Naive thymus-derived CD8-positive, alpha-beta T cell (primary cell): ENCODE data around the gene MMRN2. TPM values are rescaled to one million over a fixed set of nuclear protein-coding genes. Genes with fewer than 3 reads are reported as not detected.
"Not testable (repeated sequence)": the region's sequence is repeated elsewhere in the genome, so short reads cannot be mapped to it uniquely, and the experiment has no call there.

Source experiments
- ATAC-seq, 2 donors: fragments of 150-1000 bp; cut with Tn5 transposase in 1 of 2; sonication (Bioruptor Pico), chemical (Tn5 transposase) in 1 of 2; 1 replicate in 1 of 2; 2 replicates in 1 of 2; pipeline ENCODE4 v1.10.0; 2021; ENCODE audit warnings: mild to moderate bottlenecking in 2 of 2, moderate library complexity in 2 of 2
- POLR2A ChIA-PET: fragments of 350-600 bp; sonication (Branson Sonifier 250); formaldehyde crosslinking; loops from one replicate; lab custom pipeline; 2021; ENCODE audit warnings: antibody characterized with exemption; lab: Charles Lee
- DNase-seq, 10 donors: peaks; one replicate each; pipeline versions ENCODE4 v3.0.0 to v3.0.0-alpha.2; 2020 to 2022
- H3K27ac Mint-ChIP-seq, 10 donors: one replicate each; pipeline ENCODE4 v1.8.0; 2020 to 2022; ENCODE audit warnings: mild to moderate bottlenecking in 10 of 10, mixed read lengths in 10 of 10, moderate library complexity in 4 of 10, inconsistent platforms in 1 of 10
- H3K27me3 Mint-ChIP-seq, 5 donors: one replicate each; pipeline ENCODE4 v1.8.0; 2021 to 2022; ENCODE audit warnings: mixed read lengths in 5 of 5
- H3K36me3 Mint-ChIP-seq, 3 donors: one replicate each; pipeline ENCODE4 v1.8.0; 2020 to 2022; ENCODE audit warnings: mixed read lengths in 3 of 3, mild to moderate bottlenecking in 2 of 3, inconsistent platforms in 1 of 3
- H3K4me1 Mint-ChIP-seq, 4 donors: one replicate each; pipeline ENCODE4 v1.8.0; 2021 to 2022; ENCODE audit warnings: mixed read lengths in 4 of 4
- H3K4me3 Mint-ChIP-seq, 10 donors: one replicate each; pipeline ENCODE4 v1.8.0; 2020 to 2022; ENCODE audit warnings: mild to moderate bottlenecking in 10 of 10, mixed read lengths in 10 of 10, moderate library complexity in 6 of 10, inconsistent platforms in 1 of 10
- H3K9me3 Mint-ChIP-seq, 9 donors: one replicate each; pipeline ENCODE4 v1.8.0; 2020 to 2022; ENCODE audit warnings: mixed read lengths in 9 of 9, mild to moderate bottlenecking in 3 of 9, inconsistent platforms in 1 of 9, moderate library complexity in 1 of 9
- polyA plus RNA-seq, 3 donors: library from polyadenylated mRNA; unstranded; fragments of 300-500 nt; fragmentation: Illumina TruSeq; gene quantifications; one replicate each; pipeline ENCODE4 v1.2.3, GENCODE V29; 2021
- total RNA-seq, 8 experiments: library from RNA in 2 of 8; stranded (reverse) in 2 of 8; gene quantifications; one replicate each; pipeline ENCODE4 v1.2.3 and lab custom pipeline; 2021 to 2026

Gene MMRN2
- total RNA-seq, result 1 to 10 TPM in 1 of 2 experiments, not detected in 1; 1.2 TPM
- polyA plus RNA-seq, result under 1 TPM in 2 of 3 donors, not detected in 1; 0.11 to 0.74 TPM
- 0 to 0.14 (median 0.04) reads per million in 6 experiments for total RNA-seq (lab: John Stamatoyannopoulos, UW)

- Mint-ChIP-seq H3K4me1 (peaks cover 0 to 6% (median under 1%) of the 10 kb centered on the region in 4 donors), H3K27me3 (no peaks in the 10 kb centered on the region), H3K4me3 (no peak within 1 kb of the TSS), H3K27ac (peak within 1 kb of the TSS in 3 of 10 donors; percentile 49 to 65 (median 50)), H3K36me3 (peaks cover 0 to under 1% (median 0%) of the 10 kb centered on the region in 3 donors), H3K9me3 (peaks cover 0 to 14% (median 3%) of the 10 kb centered on the region in 9 donors)
- DNase-seq (no peak), ATAC-seq (no peak)
- POLR2A ChIA-PET, result interaction anchor here (0.5 to 0.8 kb wide), 2 partner anchors 9 to 11 kb away, joined by 3 read pairs; no protein-coding TSS in a partner anchor
Observed at GRCh38 chr10:86957471-86958115, at the start of gene MMRN2. Gene MMRN2, minus strand, starts transcription at chr10:86957615. Its CDS starts 74 bp downstream, at chr10:86957541.

DNA sequence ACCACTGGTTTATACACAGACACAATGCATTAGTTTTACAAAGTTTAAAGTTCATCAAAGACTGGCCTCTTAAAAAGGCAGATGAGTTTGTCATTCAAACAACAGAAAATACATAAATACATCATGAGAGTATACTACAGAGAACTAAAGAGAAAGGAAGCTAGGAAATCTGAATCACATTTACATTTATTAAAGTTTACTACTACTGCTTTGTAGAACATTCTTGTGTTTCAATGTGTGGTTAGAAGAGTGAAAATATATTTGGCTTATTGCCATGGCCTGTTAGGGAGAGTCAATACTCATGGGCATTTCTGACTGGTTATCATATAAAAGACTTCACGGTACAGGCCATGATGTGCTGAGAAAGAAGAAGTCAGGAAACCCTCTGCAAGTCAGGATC is 49.7 kb upstream of the MMRN2 start:
- not testable (repeated sequence) for H3K27ac Mint-ChIP-seq
- POLR2A ChIA-PET, result interaction anchor here (0.9 kb wide), 1 partner anchor 325 kb away, joined by 3 read pairs; no protein-coding TSS in a partner anchor

DNA sequence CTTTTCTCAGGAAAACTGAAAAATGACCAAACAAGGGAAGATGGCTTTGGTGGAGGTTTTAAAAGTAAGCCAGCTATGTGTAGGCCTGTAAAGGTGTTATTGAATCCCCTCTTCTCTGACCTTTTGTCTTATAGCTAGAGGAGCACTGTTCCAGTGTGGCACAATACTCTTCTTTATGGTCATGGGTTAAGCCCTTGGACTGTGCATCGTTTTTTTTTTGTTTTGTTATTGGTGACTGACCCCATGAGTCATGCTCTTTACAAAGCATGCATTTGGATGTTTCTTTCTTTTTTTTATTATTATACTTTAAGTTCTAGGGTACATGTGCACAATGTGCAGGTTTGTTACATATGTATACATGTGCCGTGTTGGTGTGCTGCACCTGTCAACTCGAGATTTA is 43.1 kb upstream of the MMRN2 start:
- Mint-ChIP-seq H3K36me3 (no peaks in the 10 kb centered on the region), H3K4me3 (no peak overlapping the region), H3K4me1 (no peaks in the 10 kb centered on the region), H3K9me3 (no peaks in the 10 kb centered on the region), H3K27me3 (no peaks in the 10 kb centered on the region), H3K27ac (no peak overlapping the region)
- ATAC-seq, result no peak
- DNase-seq, result no peak
- POLR2A ChIA-PET, result interaction anchor here (0.6 kb wide), 2 partner anchors 15 to 65 kb away, joined by 3 to 4 read pairs; no protein-coding TSS in a partner anchor

More for the DNA sequence above, 49.7 kb upstream of the MMRN2 start:
- H3K27me3 Mint-ChIP-seq, ATAC-seq, H3K4me3 Mint-ChIP-seq, H3K36me3 Mint-ChIP-seq, DNase-seq, H3K9me3 Mint-ChIP-seq, H3K4me1 Mint-ChIP-seq: not testable (repeated sequence)

DNA sequence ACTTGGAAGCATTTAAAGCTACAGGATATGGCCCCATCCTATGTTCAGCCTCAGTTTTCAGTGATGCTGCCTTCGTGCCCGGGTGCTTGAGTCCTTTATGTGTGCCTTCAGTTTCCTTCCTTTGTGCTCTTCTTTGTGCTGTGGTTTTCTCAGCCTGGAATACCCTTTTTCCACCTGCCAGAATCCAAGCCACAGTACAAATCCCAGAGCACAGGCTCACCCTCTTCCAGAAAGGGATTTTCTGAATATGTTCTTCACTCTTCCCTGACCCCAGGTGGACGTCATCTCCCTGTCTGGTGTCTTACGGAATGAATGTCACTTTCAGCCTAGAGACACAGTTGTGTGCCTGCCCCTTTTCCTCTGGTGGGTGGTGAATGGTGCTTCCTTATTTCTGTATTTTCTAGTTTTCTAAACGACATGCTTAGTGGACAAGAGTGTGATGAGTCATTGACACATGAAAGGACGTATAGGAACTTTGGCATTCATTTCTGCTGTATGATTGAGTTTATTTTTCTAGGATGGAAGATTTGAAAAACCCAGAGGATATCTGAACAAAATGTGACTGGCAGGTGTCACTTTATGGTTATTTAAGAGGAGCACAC is 42.5 kb upstream of the MMRN2 start:
- POLR2A ChIA-PET, result interaction anchor here (0.6 kb wide), 1 partner anchor 14 kb away, joined by 3 read pairs; no protein-coding TSS in a partner anchor
- not testable (repeated sequence) for H3K4me1 Mint-ChIP-seq, H3K9me3 Mint-ChIP-seq, H3K27ac Mint-ChIP-seq, DNase-seq, H3K4me3 Mint-ChIP-seq, ATAC-seq, H3K27me3 Mint-ChIP-seq, H3K36me3 Mint-ChIP-seq

- no peak overlapping the region for H3K27ac Mint-ChIP-seq
- no peak for ATAC-seq
- POLR2A ChIA-PET, result no interaction called here
- DNase-seq, result no peak
- H3K4me3 Mint-ChIP-seq, result no peak overlapping the region
- no peaks in the 10 kb centered on the region for H3K9me3 Mint-ChIP-seq
- peaks cover 0 to 19% (median 10%) of the 10 kb centered on the region in 5 donors for H3K27me3 Mint-ChIP-seq
- no peaks in the 10 kb centered on the region for H3K4me1 Mint-ChIP-seq
- H3K36me3 Mint-ChIP-seq, result no peaks in the 10 kb centered on the region
Observed at GRCh38 chr10:86992929-86993328, 35.5 kb upstream of the MMRN2 start.

DNA sequence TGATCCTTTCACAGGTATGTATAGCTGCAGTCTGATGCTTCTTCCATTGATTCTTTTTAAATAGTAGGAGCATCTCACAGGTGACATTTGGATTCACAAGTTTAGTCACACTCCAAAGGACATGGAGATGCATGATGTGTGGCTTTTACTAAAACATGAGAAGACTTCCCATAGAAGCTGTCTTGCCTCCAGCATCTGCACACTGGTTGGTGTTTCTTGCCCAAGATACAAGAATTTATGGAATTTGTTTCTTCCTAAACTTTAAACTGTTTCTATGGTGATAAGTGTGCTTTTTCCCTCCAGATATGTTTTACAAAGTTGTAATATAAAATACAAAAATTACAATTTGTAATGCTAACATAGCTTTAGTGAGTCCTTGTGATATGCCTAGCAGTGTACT is 35.0 kb upstream of the MMRN2 start:
- Mint-ChIP-seq H3K27me3 (peaks cover 0 to 19% (median 10%) of the 10 kb centered on the region in 5 donors), H3K4me1 (no peaks in the 10 kb centered on the region), H3K27ac (no peak overlapping the region), H3K9me3 (no peaks in the 10 kb centered on the region), H3K36me3 (no peaks in the 10 kb centered on the region), H3K4me3 (no peak overlapping the region)
- POLR2A ChIA-PET, result no interaction called here
- ATAC-seq, result no peak
- no peak for DNase-seq

GRCh38 chr10:86991362-86991761 is 33.9 kb upstream of the MMRN2 start:
- H3K27ac Mint-ChIP-seq, H3K4me1 Mint-ChIP-seq, DNase-seq, POLR2A ChIA-PET, H3K4me3 Mint-ChIP-seq, H3K9me3 Mint-ChIP-seq, ATAC-seq, H3K36me3 Mint-ChIP-seq: not testable (repeated sequence)
- peaks cover 0 to 22% (median 10%) of the 10 kb centered on the region in 5 donors for H3K27me3 Mint-ChIP-seq

DNA sequence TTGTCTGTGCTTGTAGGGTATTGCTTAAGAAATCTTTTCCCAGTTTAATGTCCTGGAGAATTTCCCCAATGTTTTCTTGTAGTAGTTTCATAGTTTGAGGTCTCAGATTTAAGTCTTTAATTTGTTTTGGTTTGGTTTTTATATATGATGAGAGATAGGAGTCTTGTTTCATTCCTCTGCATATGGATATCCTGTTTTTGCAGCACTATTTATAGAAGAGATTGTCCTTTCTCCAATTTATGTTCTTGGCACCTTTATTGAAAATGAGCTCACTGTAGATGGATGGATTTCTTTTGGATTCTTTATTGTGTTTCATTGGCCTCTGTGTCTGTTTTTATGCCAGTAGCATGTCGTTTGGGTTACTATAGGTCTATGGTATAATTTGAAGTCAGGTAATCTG is 31.1 kb upstream of the MMRN2 start:
- no peak for DNase-seq
- Mint-ChIP-seq H3K4me3 (no peak overlapping the region), H3K4me1 (no peaks in the 10 kb centered on the region), H3K36me3 (no peaks in the 10 kb centered on the region), H3K27ac (no peak overlapping the region), H3K27me3 (peaks cover 0 to 22% (median 10%) of the 10 kb centered on the region in 5 donors), H3K9me3 (no peaks in the 10 kb centered on the region)
- POLR2A ChIA-PET, result no interaction called here
- ATAC-seq, result no peak

GRCh38 chr10:86984498-86984897 is 27.1 kb upstream of the MMRN2 start:
- H3K36me3 Mint-ChIP-seq, H3K9me3 Mint-ChIP-seq, DNase-seq, H3K4me3 Mint-ChIP-seq, ATAC-seq, POLR2A ChIA-PET, H3K4me1 Mint-ChIP-seq: not testable (repeated sequence)
- Mint-ChIP-seq H3K27ac (peak overlapping the region in 1 of 10 donors; percentile 75), H3K27me3 (peaks cover 0 to 13% (median 0%) of the 10 kb centered on the region in 5 donors)

DNA sequence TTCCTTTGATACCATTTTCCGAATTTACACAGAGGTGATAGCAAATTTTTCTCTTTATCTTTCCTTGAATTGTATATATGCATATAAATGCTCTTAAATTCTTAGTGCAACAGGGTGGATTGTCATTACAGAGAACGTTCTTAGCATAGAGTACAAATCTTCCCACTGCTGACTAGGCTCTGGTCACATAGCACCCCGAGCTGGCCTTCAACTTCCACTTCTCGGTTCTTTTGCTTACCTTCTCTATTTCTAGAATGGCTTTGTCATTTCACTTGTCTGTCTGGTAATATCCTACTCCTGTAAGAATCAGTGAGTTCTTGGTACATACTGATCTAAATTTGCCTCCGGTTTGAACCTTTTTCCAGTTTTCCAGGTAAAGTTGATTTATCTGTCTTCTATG is 24.3 kb upstream of the MMRN2 start:
- Mint-ChIP-seq H3K27ac (no peak overlapping the region), H3K9me3 (no peaks in the 10 kb centered on the region), H3K4me1 (no peaks in the 10 kb centered on the region), H3K27me3 (peaks cover 0 to 3% (median 0%) of the 10 kb centered on the region in 5 donors), H3K36me3 (no peaks in the 10 kb centered on the region), H3K4me3 (no peak overlapping the region)
- ATAC-seq (no peak), DNase-seq (no peak)
- POLR2A ChIA-PET, result interaction anchor here (0.5 kb wide), 1 partner anchor 26 kb away, joined by 3 read pairs; no protein-coding TSS in a partner anchor

DNA sequence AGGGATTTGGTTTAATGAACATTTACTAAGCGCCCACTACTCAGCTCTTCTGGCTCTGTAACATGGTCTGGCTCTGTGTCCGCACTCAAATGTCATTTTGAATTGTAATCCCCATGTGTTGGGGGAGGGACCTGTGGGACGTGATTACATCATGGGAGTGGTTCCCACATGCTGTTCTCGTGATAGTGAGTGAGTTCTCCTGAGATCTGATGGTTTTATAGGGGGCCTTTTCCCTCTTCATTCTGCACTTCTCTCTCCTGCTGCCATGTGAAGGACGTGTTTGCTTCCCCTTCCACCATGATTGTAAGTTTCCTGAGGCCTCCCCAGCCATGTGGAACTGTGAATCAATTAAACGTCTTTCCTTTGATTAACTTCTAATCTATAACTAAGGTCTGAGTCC is 23.6 kb upstream of the MMRN2 start:
- H3K27me3 Mint-ChIP-seq, H3K4me3 Mint-ChIP-seq, H3K27ac Mint-ChIP-seq, DNase-seq, H3K9me3 Mint-ChIP-seq, H3K4me1 Mint-ChIP-seq, ATAC-seq, H3K36me3 Mint-ChIP-seq: not testable (repeated sequence)
- POLR2A ChIA-PET, result interaction anchor here (0.5 kb wide), 1 partner anchor 27 kb away, joined by 3 read pairs; no protein-coding TSS in a partner anchor

- no peaks in the 10 kb centered on the region for H3K9me3 Mint-ChIP-seq
- peaks cover 0 to 3% (median 0%) of the 10 kb centered on the region in 5 donors for H3K27me3 Mint-ChIP-seq
- H3K4me1 Mint-ChIP-seq, result no peaks in the 10 kb centered on the region
- H3K4me3 Mint-ChIP-seq, result no peak overlapping the region
- no peak for ATAC-seq
- POLR2A ChIA-PET, result interaction anchor here (1.0 kb wide), 1 partner anchor 10 kb away, joined by 3 read pairs; no protein-coding TSS in a partner anchor
- no peak for DNase-seq
- no peaks in the 10 kb centered on the region for H3K36me3 Mint-ChIP-seq
- H3K27ac Mint-ChIP-seq, result no peak overlapping the region
Observed at GRCh38 chr10:86979977-86980448, 22.6 kb upstream of the MMRN2 start.
